Hypothalamus (tissue), 51 donors: ENCODE data around the gene OR5AU1.

Experiments used
- DNase-seq, 51 donors: peaks; one replicate each; lab custom pipeline; 2025; lab: John Stamatoyannopoulos, UW

The OR5AU1 gene

GRCh38 chr14:21155963-21156362 lies at the start of gene OR5AU1:
Gene OR5AU1, minus strand, starts transcription at chr14:21156063. Its CDS starts 191 bp downstream, at chr14:21155872.
- DNase-seq = no peak

GRCh38 chr14:21205026-21205677 lies 49.3 kb upstream of the OR5AU1 start:
- no peak for DNase-seq

- no peak for DNase-seq
Measured at GRCh38 chr14:21204167-21205025, 48.5 kb upstream of the OR5AU1 start.

GRCh38 chr14:21203470-21204166 lies 47.8 kb upstream of the OR5AU1 start:
- no peak for DNase-seq

- DNase-seq = no peak
Measured at GRCh38 chr14:21202463-21203358, 46.8 kb upstream of the OR5AU1 start.

- DNase-seq = no peak
Measured at GRCh38 chr14:21201732-21202462, 46.0 kb upstream of the OR5AU1 start.

GRCh38 chr14:21200752-21201461 lies 45.0 kb upstream of the OR5AU1 start:
- DNase-seq = no peak

- no peak for DNase-seq
Measured at GRCh38 chr14:21199611-21200560, 44.0 kb upstream of the OR5AU1 start.

GRCh38 chr14:21197418-21198205 lies 41.7 kb upstream of the OR5AU1 start:
- DNase-seq = no peak

- no peak for DNase-seq
Measured at GRCh38 chr14:21194597-21194996, 38.7 kb upstream of the OR5AU1 start.

GRCh38 chr14:21192875-21193535 lies 37.1 kb upstream of the OR5AU1 start:
- no peak for DNase-seq

- DNase-seq = no peak
Measured at GRCh38 chr14:21192447-21192822, 36.6 kb upstream of the OR5AU1 start.

GRCh38 chr14:21191809-21192446 lies 36.1 kb upstream of the OR5AU1 start:
- DNase-seq = peak in 35 of 51 donors; percentile 1 to 62 (median 25)

- DNase-seq = no peak
Measured at GRCh38 chr14:21191261-21191808, 35.5 kb upstream of the OR5AU1 start.

GRCh38 chr14:21185491-21185890 lies 29.6 kb upstream of the OR5AU1 start:
- no peak for DNase-seq

GRCh38 chr14:21184254-21184653 lies 28.4 kb upstream of the OR5AU1 start:
- no peak for DNase-seq
